Activated CD8-positive, alpha-beta T cell treated with anti-CD3 and anti-CD28 coated beads for 36 hours (primary cell): ENCODE results near the gene TTC12. TPM values are rescaled to one million over a fixed set of nuclear protein-coding genes. Genes with fewer than 3 reads are reported as not detected.

Source experiments
- ATAC-seq: fragments of 200-7000 bp; cut with Tn5 transposase; one replicate; pipeline ENCODE4 v1.10.0; 2021; ENCODE audit warnings: mild to moderate bottlenecking, moderate library complexity
- CTCF ChIA-PET: fragments of 350-600 bp; sonication (Branson Sonifier 250); formaldehyde crosslinking; loops from one replicate; lab custom pipeline; 2021; ENCODE audit warnings: antibody characterized with exemption; lab: Charles Lee
- POLR2A ChIA-PET: fragments of 350-600 bp; sonication (Branson Sonifier 250); formaldehyde crosslinking; loops from one replicate; lab custom pipeline; 2021; ENCODE audit warnings: antibody characterized with exemption; lab: Charles Lee
- DNase-seq: peaks from one replicate; pipeline ENCODE4 v3.0.0-alpha.2; 2020
- H3K27ac Mint-ChIP-seq: one replicate; pipeline ENCODE4 v1.8.0; 2021; ENCODE audit warnings: mild to moderate bottlenecking, mixed read lengths
- H3K27me3 Mint-ChIP-seq: one replicate; pipeline ENCODE4 v1.8.0; 2021; ENCODE audit warnings: mixed read lengths
- H3K36me3 Mint-ChIP-seq: one replicate; pipeline ENCODE4 v1.8.0; 2021; ENCODE audit warnings: low read depth, mixed read lengths
- H3K4me1 Mint-ChIP-seq: one replicate; pipeline ENCODE4 v1.8.0; 2021; ENCODE audit warnings: low read depth, mixed read lengths
- H3K4me3 Mint-ChIP-seq: one replicate; pipeline ENCODE4 v1.8.0; 2021; ENCODE audit warnings: mild to moderate bottlenecking, moderate library complexity, mixed read lengths
- H3K9me3 Mint-ChIP-seq: one replicate; pipeline ENCODE4 v1.8.0; 2021; ENCODE audit warnings: mixed read lengths
- intact Hi-C: fragments of 100-400 bp; cut with micrococcal nuclease; formaldehyde crosslinking; loops from one replicate; pipeline ENCODE4 v1.10.0; 2022
- total RNA-seq, 2 experiments: library from RNA; stranded (reverse); gene quantifications; one replicate each; pipeline ENCODE4 v1.2.3, GENCODE V29; 2021
- TF ChIP-seq, protein P1 (sequence below): fragments of 200-600 bp; IDR thresholded peaks from one replicate; pipeline ENCODE4 v1.8.0; 2022; ENCODE audit warnings: antibody characterized with exemption, mild to moderate bottlenecking

Gene TTC12
- total RNA-seq, 2 experiments from 2014 or later = 5.7 to 6.7 TPM

GRCh38 chr11:113351068-113351450 is 36.7 kb downstream of the TTC12 start:
- Mint-ChIP-seq H3K36me3 (peaks cover 45% of the 10 kb centered on the region), H3K4me3 (no peak overlapping the region), H3K4me1 (no peaks in the 10 kb centered on the region), H3K27me3 (no peaks in the 10 kb centered on the region), H3K27ac (no peak overlapping the region), H3K9me3 (peaks cover 6% of the 10 kb centered on the region)
- ChIA-PET POLR2A (no interaction called here), CTCF (interaction anchor here (1.4 to 1.8 kb wide), 2 partner anchors 8 to 15 kb away, joined by 3 to 6 read pairs; no protein-coding TSS in a partner anchor)
- ATAC-seq (no peak), DNase-seq (no peak)
- intact Hi-C loops = no loop called here
- TF ChIP-seq, protein P1, sequence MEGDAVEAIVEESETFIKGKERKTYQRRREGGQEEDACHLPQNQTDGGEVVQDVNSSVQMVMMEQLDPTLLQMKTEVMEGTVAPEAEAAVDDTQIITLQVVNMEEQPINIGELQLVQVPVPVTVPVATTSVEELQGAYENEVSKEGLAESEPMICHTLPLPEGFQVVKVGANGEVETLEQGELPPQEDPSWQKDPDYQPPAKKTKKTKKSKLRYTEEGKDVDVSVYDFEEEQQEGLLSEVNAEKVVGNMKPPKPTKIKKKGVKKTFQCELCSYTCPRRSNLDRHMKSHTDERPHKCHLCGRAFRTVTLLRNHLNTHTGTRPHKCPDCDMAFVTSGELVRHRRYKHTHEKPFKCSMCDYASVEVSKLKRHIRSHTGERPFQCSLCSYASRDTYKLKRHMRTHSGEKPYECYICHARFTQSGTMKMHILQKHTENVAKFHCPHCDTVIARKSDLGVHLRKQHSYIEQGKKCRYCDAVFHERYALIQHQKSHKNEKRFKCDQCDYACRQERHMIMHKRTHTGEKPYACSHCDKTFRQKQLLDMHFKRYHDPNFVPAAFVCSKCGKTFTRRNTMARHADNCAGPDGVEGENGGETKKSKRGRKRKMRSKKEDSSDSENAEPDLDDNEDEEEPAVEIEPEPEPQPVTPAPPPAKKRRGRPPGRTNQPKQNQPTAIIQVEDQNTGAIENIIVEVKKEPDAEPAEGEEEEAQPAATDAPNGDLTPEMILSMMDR = no peak

- TF ChIP-seq, protein P1 = no peak
- no peak overlapping the region for H3K27ac Mint-ChIP-seq
- no peaks in the 10 kb centered on the region for H3K4me1 Mint-ChIP-seq
- H3K36me3 Mint-ChIP-seq = peaks cover 50% of the 10 kb centered on the region
- ATAC-seq = no peak
- intact Hi-C loops = no loop called here
- POLR2A ChIA-PET = no interaction called here
- H3K27me3 Mint-ChIP-seq = no peaks in the 10 kb centered on the region
- no peak for DNase-seq
- no peak overlapping the region for H3K4me3 Mint-ChIP-seq
- CTCF ChIA-PET = interaction anchor here (1.8 kb wide), 1 partner anchor 9 kb away, joined by 6 read pairs; no protein-coding TSS in a partner anchor
- H3K9me3 Mint-ChIP-seq = peaks cover 7% of the 10 kb centered on the region
These were observed 37.1 kb downstream of the TTC12 start for GRCh38 chr11:113351480-113351879.

GRCh38 chr11:113356203-113356602 is 41.8 kb downstream of the TTC12 start:
- ATAC-seq (no peak), DNase-seq (no peak)
- H3K27ac Mint-ChIP-seq = no peak overlapping the region
- H3K36me3 Mint-ChIP-seq = peaks cover 59% of the 10 kb centered on the region
- intact Hi-C loops = no loop called here
- no peak overlapping the region for H3K4me3 Mint-ChIP-seq
- ChIA-PET CTCF (no interaction called here), POLR2A (no interaction called here)
- TF ChIP-seq, protein P1 = no peak
- H3K27me3 Mint-ChIP-seq = no peaks in the 10 kb centered on the region
- peaks cover 12% of the 10 kb centered on the region for H3K9me3 Mint-ChIP-seq
- H3K4me1 Mint-ChIP-seq = no peaks in the 10 kb centered on the region

- Mint-ChIP-seq H3K4me3 (no peak overlapping the region), H3K27ac (no peak overlapping the region), H3K27me3 (no peaks in the 10 kb centered on the region), H3K4me1 (peaks cover 20% of the 10 kb centered on the region), H3K36me3 (peaks cover 1% of the 10 kb centered on the region), H3K9me3 (no peaks in the 10 kb centered on the region)
- ATAC-seq = no peak
- DNase-seq = no peak
- ChIA-PET CTCF (no interaction called here), POLR2A (no interaction called here)
- TF ChIP-seq, protein P1 = no peak
- intact Hi-C loops = no loop called here
These were observed 49.0 kb downstream of the TTC12 start for GRCh38 chr11:113363406-113363805.

DNA sequence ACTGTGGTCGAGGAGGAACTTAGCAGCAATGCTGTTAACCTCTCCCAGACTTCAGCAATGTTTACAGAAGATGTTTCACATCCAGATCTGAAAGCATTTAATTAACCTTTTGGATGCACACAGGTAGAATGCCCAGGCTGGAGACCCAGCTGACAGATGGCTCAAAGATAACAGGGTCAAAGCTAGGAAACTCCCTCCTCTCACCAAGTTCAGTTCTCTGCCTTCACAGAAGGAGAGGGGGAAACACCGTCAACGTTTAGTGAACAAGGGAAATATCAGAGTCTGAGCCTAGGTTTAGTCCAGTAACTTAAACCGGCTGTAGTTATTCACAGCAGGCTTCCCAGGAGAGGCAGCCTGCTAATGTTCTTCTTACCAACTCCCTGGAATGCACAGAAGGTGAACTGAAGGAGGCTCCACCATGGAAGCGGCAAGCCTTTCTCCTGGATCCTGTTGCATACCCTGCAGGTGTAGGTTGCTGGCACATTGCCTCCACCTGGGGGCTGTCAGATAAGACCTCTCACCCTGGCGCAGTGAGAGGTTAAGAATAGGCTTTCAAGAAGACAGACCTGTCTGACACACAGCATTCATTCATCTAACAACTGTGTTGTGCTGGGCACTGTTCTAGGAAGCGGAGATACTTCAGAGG is 49.7 kb downstream of the TTC12 start:
- no peaks in the 10 kb centered on the region for H3K9me3 Mint-ChIP-seq
- TF ChIP-seq, protein P1 = no peak
- intact Hi-C loops = no loop called here
- ATAC-seq (no peak), DNase-seq (no peak)
- no peaks in the 10 kb centered on the region for H3K27me3 Mint-ChIP-seq
- H3K4me1 Mint-ChIP-seq = peaks cover 20% of the 10 kb centered on the region
- no peak overlapping the region for H3K4me3 Mint-ChIP-seq
- H3K27ac Mint-ChIP-seq = no peak overlapping the region
- H3K36me3 Mint-ChIP-seq = no peaks in the 10 kb centered on the region
- CTCF ChIA-PET = no interaction called here
- POLR2A ChIA-PET = no interaction called here
